ENCODE data around the gene EDN1. TPM values are rescaled to one million over a fixed set of nuclear protein-coding genes. Genes with fewer than 3 reads are reported as not detected.
"Not testable (repeated sequence)": the region's sequence is repeated elsewhere in the genome, so short reads cannot be mapped to it uniquely, and the experiment has no call there.

Gene EDN1
- polyA plus RNA-seq, 3 donors: 4.0 to 4.9 (median 4.8) TPM

- DNase-seq: no peak
Observed at GRCh38 chr6:12293931-12294807, 4.0 kb downstream of the EDN1 start.

GRCh38 chr6:12294851-12295536 lies 4.8 kb downstream of the EDN1 start:
- DNase-seq: no peak

- no peak for DNase-seq
Observed at GRCh38 chr6:12295558-12296254, 5.5 kb downstream of the EDN1 start.

- no peak for DNase-seq
Observed at GRCh38 chr6:12296255-12296573, 6.1 kb downstream of the EDN1 start.

- no peak for DNase-seq
Observed at GRCh38 chr6:12296604-12297003, 6.4 kb downstream of the EDN1 start.

- DNase-seq: no peak
Observed at GRCh38 chr6:12297363-12298016, 7.3 kb downstream of the EDN1 start.

GRCh38 chr6:12298017-12298978 lies 8.1 kb downstream of the EDN1 start:
- no peak for DNase-seq

GRCh38 chr6:12298995-12299394 lies 8.8 kb downstream of the EDN1 start:
- no peak for DNase-seq

GRCh38 chr6:12301018-12301417 lies 10.9 kb downstream of the EDN1 start:
- no peak for DNase-seq

GRCh38 chr6:12304487-12304886 lies 14.3 kb downstream of the EDN1 start:
- DNase-seq: no peak

- DNase-seq: no peak
Observed at GRCh38 chr6:12309070-12309469, 18.9 kb downstream of the EDN1 start.

GRCh38 chr6:12311106-12311505 lies 20.9 kb downstream of the EDN1 start:
- no peak for DNase-seq

GRCh38 chr6:12312736-12313135 lies 22.6 kb downstream of the EDN1 start:
- no peak for DNase-seq

GRCh38 chr6:12313306-12313991 lies 23.3 kb downstream of the EDN1 start:
- no peak for DNase-seq

- DNase-seq: no peak
Observed at GRCh38 chr6:12313992-12314589, 23.9 kb downstream of the EDN1 start.

- no peak for DNase-seq
Observed at GRCh38 chr6:12314751-12315150, 24.6 kb downstream of the EDN1 start.

GRCh38 chr6:12315292-12316081 lies 25.3 kb downstream of the EDN1 start:
- no peak for DNase-seq

GRCh38 chr6:12318749-12319148 lies 28.6 kb downstream of the EDN1 start:
- no peak for DNase-seq

- DNase-seq: not testable (repeated sequence)
Observed at GRCh38 chr6:12320074-12320473, 29.9 kb downstream of the EDN1 start.

Measured in renal pelvis (tissue), 4 donors.